ENCODE results near the gene KPNB1.

The KPNB1 gene

DNA sequence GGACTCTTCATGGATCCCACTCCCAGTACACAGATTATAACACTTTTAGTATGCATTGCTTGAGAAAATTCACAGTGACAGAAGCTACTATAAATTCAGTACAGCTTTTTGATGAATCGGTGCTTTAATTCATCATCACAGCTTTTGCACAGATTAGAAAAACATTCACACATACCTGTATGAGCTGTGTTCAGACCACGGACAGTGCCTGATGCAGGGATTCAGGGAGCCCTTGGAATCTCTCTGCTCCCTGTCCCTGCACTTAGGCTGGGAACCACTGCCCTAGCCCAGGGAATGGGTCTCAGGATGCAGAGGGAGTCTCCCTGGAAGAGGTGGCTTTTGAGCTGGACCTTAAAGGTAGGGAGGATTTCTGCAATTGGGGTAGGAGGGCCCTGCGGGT, 58.2 kb downstream of the KPNB1 start:
- no peak for DNase-seq (ENCODE audit: low read depth in 1 of 2, low spot score in 1 of 2)
- no peak overlapping the region for H3K4me3 ChIP-seq (replicated peaks; ENCODE audit: insufficient read depth, low read length)

DNA sequence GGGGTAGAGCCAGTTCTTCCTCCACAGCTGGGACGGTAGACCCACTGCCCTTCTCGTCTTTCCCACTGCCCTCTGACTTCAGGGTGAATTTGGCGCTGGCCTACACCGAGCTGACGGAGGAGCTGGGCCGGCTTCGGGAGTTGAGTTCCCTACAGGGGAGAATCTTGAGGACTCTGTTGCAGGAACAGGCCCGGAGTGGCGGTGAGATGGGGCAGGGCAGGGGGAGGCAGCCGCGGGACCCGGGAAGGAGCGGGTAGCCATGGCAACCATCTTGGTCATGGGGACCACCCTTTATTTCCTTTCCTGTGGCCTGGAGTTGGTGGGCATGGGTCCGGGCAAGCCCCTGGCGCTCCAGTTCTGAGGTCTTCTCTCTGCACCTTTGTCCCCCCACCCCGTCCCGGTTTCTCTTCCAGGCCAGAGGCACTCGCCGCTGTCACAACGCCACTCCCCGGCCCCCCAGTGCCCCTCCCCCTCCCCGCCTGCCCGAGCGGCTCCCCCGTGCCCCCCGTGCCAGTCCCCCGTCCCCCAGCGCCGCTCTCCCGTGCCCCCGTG, 58.7 kb downstream of the KPNB1 start:
- no peak overlapping the region for H3K27ac ChIP-seq (replicated peaks)
- DNase-seq (ENCODE audit: low read depth in 1 of 2, low spot score in 1 of 2) = no peak
- H3K4me3 ChIP-seq (replicated peaks; ENCODE audit: insufficient read depth, low read length) = no peak overlapping the region
- H3K27me3 ChIP-seq (ENCODE audit: insufficient read depth, poor library complexity, severe bottlenecking) = no peaks in the 10 kb centered on the region
- TF ChIP-seq SPI1 (IDR thresholded peaks at IDR 0.05; ENCODE audit: borderline replicate concordance, low read depth) = no peak
- no peak for TF ChIP-seq GABPA (IDR thresholded peaks at IDR 0.05; ENCODE audit: low read depth)
- TF ChIP-seq, protein P1, sequence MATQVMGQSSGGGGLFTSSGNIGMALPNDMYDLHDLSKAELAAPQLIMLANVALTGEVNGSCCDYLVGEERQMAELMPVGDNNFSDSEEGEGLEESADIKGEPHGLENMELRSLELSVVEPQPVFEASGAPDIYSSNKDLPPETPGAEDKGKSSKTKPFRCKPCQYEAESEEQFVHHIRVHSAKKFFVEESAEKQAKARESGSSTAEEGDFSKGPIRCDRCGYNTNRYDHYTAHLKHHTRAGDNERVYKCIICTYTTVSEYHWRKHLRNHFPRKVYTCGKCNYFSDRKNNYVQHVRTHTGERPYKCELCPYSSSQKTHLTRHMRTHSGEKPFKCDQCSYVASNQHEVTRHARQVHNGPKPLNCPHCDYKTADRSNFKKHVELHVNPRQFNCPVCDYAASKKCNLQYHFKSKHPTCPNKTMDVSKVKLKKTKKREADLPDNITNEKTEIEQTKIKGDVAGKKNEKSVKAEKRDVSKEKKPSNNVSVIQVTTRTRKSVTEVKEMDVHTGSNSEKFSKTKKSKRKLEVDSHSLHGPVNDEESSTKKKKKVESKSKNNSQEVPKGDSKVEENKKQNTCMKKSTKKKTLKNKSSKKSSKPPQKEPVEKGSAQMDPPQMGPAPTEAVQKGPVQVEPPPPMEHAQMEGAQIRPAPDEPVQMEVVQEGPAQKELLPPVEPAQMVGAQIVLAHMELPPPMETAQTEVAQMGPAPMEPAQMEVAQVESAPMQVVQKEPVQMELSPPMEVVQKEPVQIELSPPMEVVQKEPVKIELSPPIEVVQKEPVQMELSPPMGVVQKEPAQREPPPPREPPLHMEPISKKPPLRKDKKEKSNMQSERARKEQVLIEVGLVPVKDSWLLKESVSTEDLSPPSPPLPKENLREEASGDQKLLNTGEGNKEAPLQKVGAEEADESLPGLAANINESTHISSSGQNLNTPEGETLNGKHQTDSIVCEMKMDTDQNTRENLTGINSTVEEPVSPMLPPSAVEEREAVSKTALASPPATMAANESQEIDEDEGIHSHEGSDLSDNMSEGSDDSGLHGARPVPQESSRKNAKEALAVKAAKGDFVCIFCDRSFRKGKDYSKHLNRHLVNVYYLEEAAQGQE (IDR thresholded peaks at IDR 0.05; ENCODE audit: insufficient replicate concordance, low read depth) = no peak
- TF ChIP-seq, protein P2, sequence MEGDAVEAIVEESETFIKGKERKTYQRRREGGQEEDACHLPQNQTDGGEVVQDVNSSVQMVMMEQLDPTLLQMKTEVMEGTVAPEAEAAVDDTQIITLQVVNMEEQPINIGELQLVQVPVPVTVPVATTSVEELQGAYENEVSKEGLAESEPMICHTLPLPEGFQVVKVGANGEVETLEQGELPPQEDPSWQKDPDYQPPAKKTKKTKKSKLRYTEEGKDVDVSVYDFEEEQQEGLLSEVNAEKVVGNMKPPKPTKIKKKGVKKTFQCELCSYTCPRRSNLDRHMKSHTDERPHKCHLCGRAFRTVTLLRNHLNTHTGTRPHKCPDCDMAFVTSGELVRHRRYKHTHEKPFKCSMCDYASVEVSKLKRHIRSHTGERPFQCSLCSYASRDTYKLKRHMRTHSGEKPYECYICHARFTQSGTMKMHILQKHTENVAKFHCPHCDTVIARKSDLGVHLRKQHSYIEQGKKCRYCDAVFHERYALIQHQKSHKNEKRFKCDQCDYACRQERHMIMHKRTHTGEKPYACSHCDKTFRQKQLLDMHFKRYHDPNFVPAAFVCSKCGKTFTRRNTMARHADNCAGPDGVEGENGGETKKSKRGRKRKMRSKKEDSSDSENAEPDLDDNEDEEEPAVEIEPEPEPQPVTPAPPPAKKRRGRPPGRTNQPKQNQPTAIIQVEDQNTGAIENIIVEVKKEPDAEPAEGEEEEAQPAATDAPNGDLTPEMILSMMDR (IDR thresholded peaks at IDR 0.05; ENCODE audit: insufficient read depth, low read length) = no peak
- TF ChIP-seq POLR2AphosphoS5 (IDR thresholded peaks at IDR 0.05; ENCODE audit: low read depth) = no peak

More for the DNA sequence above, 58.2 kb downstream of the KPNB1 start:
- Histone ChIP-seq H3K27me3 (ENCODE audit: insufficient read depth, poor library complexity, severe bottlenecking) (no peaks in the 10 kb centered on the region), H3K27ac (replicated peaks) (no peak overlapping the region)
- no peak for TF ChIP-seq GABPA (IDR thresholded peaks at IDR 0.05; ENCODE audit: low read depth)
- no peak for TF ChIP-seq SPI1 (IDR thresholded peaks at IDR 0.05; ENCODE audit: borderline replicate concordance, low read depth)
- TF ChIP-seq, protein P1 (IDR thresholded peaks at IDR 0.05; ENCODE audit: insufficient replicate concordance, low read depth) = no peak

DNA sequence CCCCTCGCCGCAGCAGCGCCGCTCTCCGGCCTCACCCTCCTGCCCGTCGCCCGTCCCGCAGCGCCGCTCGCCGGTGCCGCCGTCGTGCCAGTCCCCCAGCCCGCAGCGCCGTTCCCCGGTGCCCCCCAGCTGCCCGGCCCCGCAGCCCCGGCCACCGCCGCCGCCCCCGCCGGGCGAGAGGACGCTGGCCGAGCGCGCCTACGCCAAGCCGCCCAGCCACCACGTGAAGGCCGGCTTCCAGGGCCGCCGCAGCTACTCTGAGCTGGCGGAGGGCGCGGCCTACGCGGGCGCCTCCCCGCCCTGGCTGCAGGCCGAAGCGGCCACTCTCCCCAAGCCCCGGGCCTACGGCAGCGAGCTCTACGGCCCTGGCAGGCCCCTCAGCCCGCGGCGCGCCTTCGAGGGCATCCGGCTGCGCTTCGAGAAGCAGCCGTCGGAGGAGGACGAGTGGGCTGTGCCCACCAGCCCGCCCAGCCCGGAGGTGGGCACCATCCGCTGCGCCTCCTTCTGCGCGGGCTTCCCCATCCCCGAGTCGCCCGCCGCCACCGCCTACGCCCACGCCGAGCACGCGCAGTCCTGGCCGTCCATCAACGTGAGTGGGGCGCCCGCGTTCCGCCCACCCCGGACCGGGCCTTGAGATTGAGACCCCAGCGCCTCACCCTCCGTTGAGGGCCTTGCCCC, 59.3 kb downstream of the KPNB1 start:
- Histone ChIP-seq H3K27me3 (ENCODE audit: insufficient read depth, poor library complexity, severe bottlenecking) (peaks cover 4% of the 10 kb centered on the region), H3K4me3 (replicated peaks; ENCODE audit: insufficient read depth, low read length) (no peak overlapping the region), H3K27ac (replicated peaks) (no peak overlapping the region)
- no peak for DNase-seq (ENCODE audit: low read depth in 1 of 2, low spot score in 1 of 2)
- TF ChIP-seq, protein P2 (IDR thresholded peaks at IDR 0.05; ENCODE audit: insufficient read depth, low read length) = no peak
- TF ChIP-seq, protein P1 (IDR thresholded peaks at IDR 0.05; ENCODE audit: insufficient replicate concordance, low read depth) = no peak
- TF ChIP-seq POLR2AphosphoS5 (IDR thresholded peaks at IDR 0.05; ENCODE audit: low read depth) = no peak
- TF ChIP-seq SPI1 (IDR thresholded peaks at IDR 0.05; ENCODE audit: borderline replicate concordance, low read depth) = no peak
- no peak for TF ChIP-seq GABPA (IDR thresholded peaks at IDR 0.05; ENCODE audit: low read depth)
